Measurements from ENCODE around the gene GALNS. TPM values are rescaled to one million over a fixed set of nuclear protein-coding genes. Genes with fewer than 3 reads are reported as not detected.
A peak's percentile ranks its signal among the peaks of the same experiment; 100 is the strongest.

The GALNS gene
- total RNA-seq, result 10 to 100 TPM; 37.6 to 71.6 (median 53.4) TPM
- polyA plus RNA-seq, result 10 to 100 TPM in 2 of 3 donors, 1 to 10 TPM in 1; 9.7 to 19.5 (median 11.1) TPM
- long read RNA-seq, donor 1, partial matches to known transcripts, result 0 of 3 reads
- long read RNA-seq, donor 1, other reads (novel, unspliced or antisense), result 0 of 3 reads
- long read RNA-seq, donor 2, partial matches to known transcripts, result 0 of 1 reads
- long read RNA-seq, donor 2, other reads (novel, unspliced or antisense), result 0 of 1 reads

- Histone ChIP-seq H3K36me3 (peaks cover 0 to 49% (median 31%) of the 10 kb centered on the region in 6 donors), H3K27me3 (replicated peaks in 1 of 7) (no peaks in the 10 kb centered on the region), H3K9me3 (no peaks in the 10 kb centered on the region), H3K4me3 (peak within 1 kb of the TSS; percentile 90 to 100 (median 97)), H3K4me1 (peaks cover 32 to 80% (median 67%) of the 10 kb centered on the region in 6 donors), H3K27ac (peak within 1 kb of the TSS; percentile 69 to 94 (median 88))
- 0 to 1% (median 1%) methylated on average over 13 to 87 of the region's 87 CpGs for WGBS, 5 donors
- peak; percentile 99 for DNase-seq
- intact Hi-C loops (cut with DNase I; ENCODE audit: low total_unique reads), result loop anchor here (5.0 kb wide), 1 partner anchor 45 kb away; the partner anchor contains the start of gene APRT
- TF ChIP-seq POLR2AphosphoS5 (IDR thresholded peaks at IDR 0.05), result peak; percentile 98
- TF ChIP-seq CTCF (IDR thresholded peaks at IDR 0.05 in 8 of 11, conservative IDR thresholded peaks at IDR 0.05 in 3 of 11), result peak in 1 of 11 experiments; percentile 21
- peak in 1 of 3 donors; percentile 68 for TF ChIP-seq POLR2A (IDR thresholded peaks at IDR 0.05)
Observed at GRCh38 chr16:88856828-88857727, at the start of gene GALNS, which contains the start of gene TRAPPC2L. GALNS (minus strand) TSS chr16:88856947; CDS start chr16:88856877, 70 bp downstream. TRAPPC2L (plus strand) TSS chr16:88857127; CDS start chr16:88857151, 24 bp downstream.

GRCh38 chr16:88906020-88906419 lies 49.3 kb upstream of the GALNS start:
- intact Hi-C loops (cut with DNase I; ENCODE audit: low total_unique reads), result no loop called here
- H3K27me3 ChIP-seq (replicated peaks in 1 of 7), result no peaks in the 10 kb centered on the region
- H3K4me3 ChIP-seq, result no peak overlapping the region
- H3K27ac ChIP-seq, result peak overlapping the region in 1 of 8 donors; percentile 61
- H3K36me3 ChIP-seq, result peaks cover 0 to 44% (median 7%) of the 10 kb centered on the region in 6 donors
- no peak for TF ChIP-seq POLR2AphosphoS5 (IDR thresholded peaks at IDR 0.05)
- TF ChIP-seq POLR2A (IDR thresholded peaks at IDR 0.05), result no peak
- no peak for TF ChIP-seq CTCF (IDR thresholded peaks at IDR 0.05 in 8 of 11, conservative IDR thresholded peaks at IDR 0.05 in 3 of 11)
- no peaks in the 10 kb centered on the region for H3K9me3 ChIP-seq
- 68 to 78% (median 76%) methylated on average over 11 to 16 of the region's 16 CpGs for WGBS, 5 donors
- peaks cover 5 to 88% (median 48%) of the 10 kb centered on the region in 6 donors for H3K4me1 ChIP-seq
- no peak for DNase-seq

GRCh38 chr16:88905563-88905962 lies 48.8 kb upstream of the GALNS start:
- Histone ChIP-seq H3K27ac (peak overlapping the region in 5 of 8 donors; percentile 30 to 65 (median 51)), H3K9me3 (no peaks in the 10 kb centered on the region), H3K27me3 (replicated peaks in 1 of 7) (no peaks in the 10 kb centered on the region), H3K36me3 (peaks cover 0 to 49% (median 11%) of the 10 kb centered on the region in 6 donors), H3K4me3 (no peak overlapping the region), H3K4me1 (peaks cover under 1 to 88% (median 45%) of the 10 kb centered on the region in 6 donors)
- DNase-seq, result no peak
- WGBS, 5 donors, result 55 to 63% (median 61%) methylated on average over 8 to 12 of the region's 13 CpGs
- TF ChIP-seq CTCF (IDR thresholded peaks at IDR 0.05 in 8 of 11, conservative IDR thresholded peaks at IDR 0.05 in 3 of 11), result no peak
- TF ChIP-seq POLR2AphosphoS5 (IDR thresholded peaks at IDR 0.05), result no peak
- no peak for TF ChIP-seq POLR2A (IDR thresholded peaks at IDR 0.05)
- intact Hi-C loops (cut with DNase I; ENCODE audit: low total_unique reads), result no loop called here
